Mesendoderm (in vitro differentiated cells): ENCODE measurements around the gene GDPD4.

Experiments used
- DNase-seq: peaks from one replicate; pipeline ENCODE4 v3.0.0; 2013
- H2AK5ac ChIP-seq: 2 replicates; pipeline ENCODE4 v1.6.1; 2013; ENCODE audit warnings: low read length, inconsistent platforms
- H2BK120ac ChIP-seq: 2 replicates; pipeline ENCODE4 v1.6.1; 2013; ENCODE audit warnings: low read depth, mild to moderate bottlenecking, low read length, moderate library complexity, mixed read lengths
- H2BK15ac ChIP-seq: replicated peaks from 2 replicates; pipeline ENCODE4 v1.6.1; 2013; ENCODE audit warnings: low read depth, mild to moderate bottlenecking, moderate library complexity
- H2BK5ac ChIP-seq: 2 replicates; pipeline ENCODE4 v1.6.1; 2013; ENCODE audit warnings: low read length, inconsistent platforms
- H3K18ac ChIP-seq: 2 replicates; pipeline ENCODE4 v1.6.1; 2013; ENCODE audit warnings: mild to moderate bottlenecking, low read length, mixed read lengths
- H3K23ac ChIP-seq: one replicate; pipeline ENCODE4 v1.6.1; 2013; ENCODE audit warnings: low read length
- H3K27ac ChIP-seq: 2 replicates; pipeline ENCODE4 v1.5.1; 2013; ENCODE audit warnings: low read depth, mild to moderate bottlenecking, inconsistent platforms, low read length, moderate library complexity
- H3K27me3 ChIP-seq: 2 replicates; pipeline ENCODE4 v1.6.1; 2013; ENCODE audit warnings: low read length, control low read depth, mild to moderate bottlenecking, inconsistent platforms; ENCODE audit not compliant: insufficient read depth, poor library complexity
- H3K36me3 ChIP-seq: 2 replicates; pipeline ENCODE4 v1.6.1; 2013; ENCODE audit warnings: low read length, inconsistent platforms; ENCODE audit not compliant: control insufficient read depth, insufficient read depth
- H3K4ac ChIP-seq: one replicate; pipeline ENCODE4 v1.6.1; 2013; ENCODE audit warnings: low read depth, mild to moderate bottlenecking, low read length, moderate library complexity
- H3K4me1 ChIP-seq: 2 replicates; pipeline ENCODE4 v1.6.1; 2013; ENCODE audit warnings: low read depth, low read length, inconsistent platforms; ENCODE audit not compliant: control insufficient read depth
- H3K4me2 ChIP-seq: 2 replicates; pipeline ENCODE4 v1.6.1; 2013; ENCODE audit warnings: low read length
- H3K4me3 ChIP-seq: 2 replicates; pipeline ENCODE4 v1.5.1; 2013; ENCODE audit warnings: mild to moderate bottlenecking, low read length
- H3K56ac ChIP-seq: one replicate; pipeline ENCODE4 v1.6.1; 2013; ENCODE audit warnings: low read length
- H3K79me1 ChIP-seq: 2 replicates; pipeline ENCODE4 v1.6.1; 2013; ENCODE audit warnings: low read length, inconsistent platforms
- H3K79me2 ChIP-seq: 2 replicates; pipeline ENCODE4 v1.6.1; 2013; ENCODE audit warnings: mild to moderate bottlenecking, low read length; ENCODE audit not compliant: control insufficient read depth, insufficient read depth
- H3K9ac ChIP-seq: 2 replicates; pipeline ENCODE4 v1.6.1; 2013; ENCODE audit warnings: low read length, inconsistent platforms
- H4K5ac ChIP-seq: one replicate; pipeline ENCODE4 v1.6.1; 2013; ENCODE audit warnings: low read length
- H4K8ac ChIP-seq: one replicate; pipeline ENCODE4 v1.6.1; 2013; ENCODE audit warnings: low read depth, mild to moderate bottlenecking, control low read depth, low read length, moderate library complexity
- WGBS: extraction: QIAGEN DNeasy Blood & Tissue Kit; methylation state at CpG from one replicate; pipeline ENCODE4 v1.1.7; 2013; ENCODE audit warnings: low lambda C conversion rate, missing lambda C conversion rate; ENCODE audit not compliant: insufficient coverage; ENCODE audit errors: extremely low coverage; 5-methylcytosine and 5-hydroxymethylcytosine counted together

The GDPD4 gene

GRCh38 chr11:77171254-77171653 lies 130.2 kb downstream of the GDPD4 start:
- no CpG with 5 or more reads among the region's 8 CpGs for WGBS
- H2BK5ac ChIP-seq = no peak overlapping the region
- no peak overlapping the region for H3K27ac ChIP-seq
- peak overlapping the region; percentile 54 for H2AK5ac ChIP-seq
- H3K27me3 ChIP-seq = no peaks in the 10 kb centered on the region
- no peak overlapping the region for H4K8ac ChIP-seq
- H3K4me3 ChIP-seq = no peak overlapping the region
- no peak overlapping the region for H2BK120ac ChIP-seq
- peak overlapping the region; percentile 71 for H3K56ac ChIP-seq
- H4K5ac ChIP-seq = no peak overlapping the region
- peaks cover 16% of the 10 kb centered on the region for H3K4me1 ChIP-seq
- H3K79me1 ChIP-seq = no peaks in the 10 kb centered on the region
- H3K18ac ChIP-seq = no peak overlapping the region
- no peak overlapping the region for H3K4me2 ChIP-seq
- no peaks in the 10 kb centered on the region for H3K36me3 ChIP-seq
- no peak overlapping the region for H2BK15ac ChIP-seq
- H3K9ac ChIP-seq = no peak overlapping the region
- no peak overlapping the region for H3K4ac ChIP-seq
- H3K79me2 ChIP-seq = no peaks in the 10 kb centered on the region
- no peak overlapping the region for H3K23ac ChIP-seq
- no peak for DNase-seq

DNA sequence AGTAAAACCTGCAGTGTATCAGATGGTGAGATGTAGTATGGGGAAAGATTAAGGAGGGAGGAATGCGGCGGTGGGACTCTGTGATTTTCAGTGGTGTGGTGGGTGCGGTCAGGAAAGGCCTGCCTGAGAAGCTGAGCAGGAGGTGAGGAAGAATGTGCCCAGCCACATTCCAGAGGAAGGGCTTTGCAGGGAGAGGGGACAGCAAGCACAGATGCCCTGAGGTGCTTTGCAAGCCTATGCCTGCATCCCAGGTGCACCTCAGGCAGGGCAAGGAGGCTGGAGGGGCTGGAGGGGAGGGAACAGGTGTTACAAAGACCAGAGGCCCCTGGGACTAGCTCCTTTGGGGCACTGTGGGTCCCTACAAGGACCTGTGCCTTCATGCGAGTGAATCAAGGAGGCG lies 131.4 kb downstream of the GDPD4 start:
- H3K79me2 ChIP-seq = no peaks in the 10 kb centered on the region
- H3K23ac ChIP-seq = no peak overlapping the region
- H3K9ac ChIP-seq = no peak overlapping the region
- no peak overlapping the region for H4K5ac ChIP-seq
- peak overlapping the region; percentile 5 for H3K56ac ChIP-seq
- H3K36me3 ChIP-seq = no peaks in the 10 kb centered on the region
- no peak overlapping the region for H3K27ac ChIP-seq
- no peak overlapping the region for H2BK15ac ChIP-seq
- H3K18ac ChIP-seq = no peak overlapping the region
- DNase-seq = peak; percentile 94
- H3K4me1 ChIP-seq = peaks cover 9% of the 10 kb centered on the region
- H3K79me1 ChIP-seq = no peaks in the 10 kb centered on the region
- H3K27me3 ChIP-seq = no peaks in the 10 kb centered on the region
- no peak overlapping the region for H2AK5ac ChIP-seq
- no peak overlapping the region for H3K4me2 ChIP-seq
- H3K4me3 ChIP-seq = no peak overlapping the region
- no peak overlapping the region for H4K8ac ChIP-seq
- no CpG with 5 or more reads among the region's 5 CpGs for WGBS
- H3K4ac ChIP-seq = no peak overlapping the region
- no peak overlapping the region for H2BK120ac ChIP-seq
- H2BK5ac ChIP-seq = no peak overlapping the region

DNA sequence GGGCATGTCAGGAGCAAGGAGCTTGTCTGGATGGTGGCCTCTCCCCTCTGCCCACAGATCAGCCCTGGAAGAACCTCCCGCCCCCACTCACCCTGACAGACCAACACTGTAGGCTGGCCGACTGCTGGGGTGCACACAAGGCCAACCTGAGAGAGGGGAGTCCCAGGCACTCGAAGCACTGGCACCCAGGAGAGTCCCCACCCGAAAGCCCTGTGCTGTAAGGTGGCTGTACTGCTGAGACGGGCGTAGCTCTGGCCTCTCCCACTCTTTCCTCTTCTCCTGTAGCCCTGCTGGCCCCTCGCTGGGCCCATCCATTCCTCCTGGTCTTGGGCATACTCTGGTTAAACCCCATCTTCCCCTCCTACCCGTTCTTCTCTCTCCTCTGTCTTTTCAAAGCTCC lies 133.7 kb downstream of the GDPD4 start:
- no peak overlapping the region for H3K18ac ChIP-seq
- no peak for DNase-seq
- H3K9ac ChIP-seq = no peak overlapping the region
- no peaks in the 10 kb centered on the region for H3K79me1 ChIP-seq
- H4K5ac ChIP-seq = no peak overlapping the region
- H3K4me3 ChIP-seq = no peak overlapping the region
- H2BK5ac ChIP-seq = no peak overlapping the region
- no CpG with 5 or more reads among the region's 8 CpGs for WGBS
- H3K56ac ChIP-seq = no peak overlapping the region
- H3K4me1 ChIP-seq = peaks cover 9% of the 10 kb centered on the region
- H3K79me2 ChIP-seq = no peaks in the 10 kb centered on the region
- no peak overlapping the region for H2BK15ac ChIP-seq
- no peaks in the 10 kb centered on the region for H3K36me3 ChIP-seq
- no peak overlapping the region for H4K8ac ChIP-seq
- no peak overlapping the region for H2BK120ac ChIP-seq
- H2AK5ac ChIP-seq = no peak overlapping the region
- H3K27ac ChIP-seq = no peak overlapping the region
- H3K4me2 ChIP-seq = no peak overlapping the region
- no peak overlapping the region for H3K4ac ChIP-seq
- H3K23ac ChIP-seq = no peak overlapping the region
- no peaks in the 10 kb centered on the region for H3K27me3 ChIP-seq

GRCh38 chr11:77167111-77167626 lies 134.3 kb downstream of the GDPD4 start:
- no peaks in the 10 kb centered on the region for H3K36me3 ChIP-seq
- H4K8ac ChIP-seq = no peak overlapping the region
- no peak overlapping the region for H2BK120ac ChIP-seq
- no peaks in the 10 kb centered on the region for H3K27me3 ChIP-seq
- no peak overlapping the region for H4K5ac ChIP-seq
- peaks cover 9% of the 10 kb centered on the region for H3K4me1 ChIP-seq
- H3K9ac ChIP-seq = no peak overlapping the region
- H3K4ac ChIP-seq = no peak overlapping the region
- no peak overlapping the region for H3K27ac ChIP-seq
- H3K56ac ChIP-seq = no peak overlapping the region
- peak; percentile 6 for DNase-seq
- no CpG with 5 or more reads among the region's 9 CpGs for WGBS
- H3K18ac ChIP-seq = no peak overlapping the region
- no peak overlapping the region for H3K4me3 ChIP-seq
- H2BK5ac ChIP-seq = no peak overlapping the region
- no peaks in the 10 kb centered on the region for H3K79me2 ChIP-seq
- no peak overlapping the region for H2BK15ac ChIP-seq
- H3K79me1 ChIP-seq = no peaks in the 10 kb centered on the region
- H3K23ac ChIP-seq = no peak overlapping the region
- no peak overlapping the region for H2AK5ac ChIP-seq
- no peak overlapping the region for H3K4me2 ChIP-seq
